GM23338 (cell line): Measurements from ENCODE around the gene PTPRN2. TPM values are rescaled to one million over a fixed set of nuclear protein-coding genes. Genes with fewer than 3 reads are reported as not detected.

Experiments used
- ATAC-seq: fragments of 200-7000 bp; cut with Tn5 transposase; 3 replicates; pipeline ENCODE4 v1.9.1; 2020
- DNase-seq: peaks from one replicate; pipeline ENCODE4 v3.0.0-alpha.2; 2015; ENCODE audit warnings: low spot score
- H2AFZ ChIP-seq: fragments of 200-600 bp; sonication (generic); 2 replicates; pipeline ENCODE4 v1.8.0; 2016; ENCODE audit warnings: antibody characterized with exemption, mild to moderate bottlenecking, moderate library complexity
- H3F3A ChIP-seq: fragments of 200-600 bp; sonication (generic); replicated peaks from 2 replicates; pipeline ENCODE4 v1.8.0; 2017; ENCODE audit warnings: antibody characterized with exemption, mixed run types, low read depth
- H3K27ac ChIP-seq: fragments of 200-600 bp; sonication (generic); 2 replicates; pipeline ENCODE4 v1.6.1; 2016; ENCODE audit warnings: low read depth
- H3K27me3 ChIP-seq: fragments of 200-600 bp; sonication (generic); 2 replicates; pipeline ENCODE4 v1.8.0; 2016; ENCODE audit warnings: mild to moderate bottlenecking, mixed run types, moderate library complexity; ENCODE audit not compliant: insufficient read depth
- H3K36me3 ChIP-seq: fragments of 200-600 bp; sonication (generic); 2 replicates; pipeline ENCODE4 v1.8.0; 2016; ENCODE audit warnings: mild to moderate bottlenecking; ENCODE audit not compliant: insufficient read depth
- H3K4me1 ChIP-seq: fragments of 200-600 bp; sonication (generic); 2 replicates; pipeline ENCODE4 v1.8.0; 2016; ENCODE audit warnings: mild to moderate bottlenecking, moderate library complexity; ENCODE audit not compliant: insufficient read depth
- H3K4me2 ChIP-seq: fragments of 200-600 bp; sonication (generic); 2 replicates; pipeline ENCODE4 v1.7.1; 2017; ENCODE audit warnings: mixed run types
- H3K4me3 ChIP-seq: fragments of 200-600 bp; sonication (generic); 2 replicates; pipeline ENCODE4 v1.6.1; 2016; ENCODE audit warnings: mixed run types
- H3K79me2 ChIP-seq: fragments of 200-600 bp; sonication (generic); replicated peaks from 2 replicates; pipeline ENCODE4 v1.8.0; 2017; ENCODE audit warnings: mild to moderate bottlenecking; ENCODE audit not compliant: insufficient read depth
- H3K9me2 ChIP-seq: fragments of 200-600 bp; sonication (generic); 2 replicates; pipeline ENCODE4 v1.8.0; 2017; ENCODE audit not compliant: insufficient read depth
- H4K20me1 ChIP-seq: fragments of 200-600 bp; sonication (generic); replicated peaks from 2 replicates; pipeline ENCODE4 v1.8.0; 2017; ENCODE audit warnings: mild to moderate bottlenecking; ENCODE audit not compliant: insufficient read depth
- H3K27ac Mint-ChIP-seq: 2 replicates; pipeline ENCODE4 v1.8.0; 2020; ENCODE audit warnings: inconsistent platforms, mild to moderate bottlenecking, moderate library complexity, mixed read lengths
- H3K27me3 Mint-ChIP-seq: 3 replicates; pipeline ENCODE4 v1.8.0; 2022; ENCODE audit warnings: low read depth, mild to moderate bottlenecking, moderate library complexity, mixed read lengths, inconsistent platforms; ENCODE audit not compliant: insufficient read depth, poor library complexity
- H3K36me3 Mint-ChIP-seq: 3 replicates; pipeline ENCODE4 v1.8.0; 2021; ENCODE audit warnings: low read depth, mild to moderate bottlenecking, inconsistent platforms, moderate library complexity, mixed read lengths
- H3K4me1 Mint-ChIP-seq: 3 replicates; pipeline ENCODE4 v1.8.0; 2020; ENCODE audit warnings: mild to moderate bottlenecking, inconsistent platforms, mixed read lengths
- H3K4me3 Mint-ChIP-seq: 3 replicates; pipeline ENCODE4 v1.8.0; 2021; ENCODE audit warnings: moderate library complexity, mild to moderate bottlenecking, inconsistent platforms, mixed read lengths
- H3K9me3 Mint-ChIP-seq: 3 replicates; pipeline ENCODE4 v1.8.0; 2020; ENCODE audit warnings: moderate library complexity, mild to moderate bottlenecking, inconsistent platforms, mixed read lengths
- CREB1 ChIP-seq: fragments of 250-450 bp; sonication (Bioruptor Pico); IDR thresholded peaks from 2 replicates; pipeline ENCODE4 v1.5.0; 2020; ENCODE audit warnings: low read depth, mild to moderate bottlenecking, moderate library complexity
- EZH2phosphoT487 ChIP-seq: fragments of 200-600 bp; sonication (generic); IDR thresholded peaks from one replicate; pipeline ENCODE4 v1.8.1; 2018; ENCODE audit warnings: antibody characterized with exemption; ENCODE audit not compliant: unreplicated experiment
- ZNF331 ChIP-seq: fragments of 250-450 bp; sonication (Bioruptor Pico); IDR thresholded peaks from 2 replicates; pipeline ENCODE4 v1.5.0; 2020; ENCODE audit warnings: low read depth, mild to moderate bottlenecking, moderate library complexity
- polyA plus RNA-seq: library from polyadenylated mRNA; unstranded; fragments of >200 nt; fragmentation: Nextera tagmentation; extraction: Ambion mirVana; gene quantifications from 2 replicates; pipeline ENCODE4 v1.2.1, GENCODE V29; 2016
- total RNA-seq: library from RNA; depleted of rRNA; stranded (reverse); fragments of >200 nt; shearing (Covaris generic); gene quantifications from 2 replicates; pipeline ENCODE4 v1.2.3, GENCODE V29; 2014
- TF ChIP-seq, protein P1 (sequence below), 2 experiments: fragments of 200-600 bp in 1 of 2; sonication (generic) in 1 of 2; conservative IDR thresholded peaks; 2 replicates each; pipeline versions ENCODE4 v1.5.1 to v1.6.1; 2016 to 2017; ENCODE audit warnings: antibody characterized with exemption in 2 of 2, low read depth in 2 of 2, mild to moderate bottlenecking in 2 of 2, moderate library complexity in 1 of 2
- TF ChIP-seq, protein P2 (sequence below): fragments of 250-450 bp; sonication (Bioruptor Pico); IDR thresholded peaks from 2 replicates; pipeline ENCODE4 v1.5.0; 2020; ENCODE audit warnings: mild to moderate bottlenecking, moderate library complexity

PTPRN2 gene
- total and polyA plus RNA-seq, 2 experiments from 2014 or later = 0.87 to 4.0 TPM

GRCh38 chr7:158497627-158498026, 90.0 kb downstream of the PTPRN2 start:
- Histone ChIP-seq H3K4me3 (no peak overlapping the region), H3K27ac (no peak overlapping the region), H3K4me2 (no peak overlapping the region), H3K27me3 (no peaks in the 10 kb centered on the region), H3K4me1 (peaks cover 46% of the 10 kb centered on the region), H2AFZ (no peak overlapping the region), H3K9me2 (no peaks in the 10 kb centered on the region), H4K20me1 (no peaks in the 10 kb centered on the region), H3F3A (0 out of 2 replicates have a peak, but pooled peaks cover 14% of the 10 kb centered on the region), H3K79me2 (no peaks in the 10 kb centered on the region), H3K36me3 (no peaks in the 10 kb centered on the region)
- no peak for TF ChIP-seq CREB1 (CRISPR knock-in tag)
- TF ChIP-seq ZNF331 = no peak
- TF ChIP-seq EZH2phosphoT487 = no peak
- ATAC-seq (no peak), DNase-seq (no peak)
- peaks cover 34% of the 10 kb centered on the region for H3K4me1 Mint-ChIP-seq
- no peak overlapping the region for H3K27ac Mint-ChIP-seq
- H3K4me3 Mint-ChIP-seq = no peak overlapping the region
- peaks cover 21% of the 10 kb centered on the region for H3K27me3 Mint-ChIP-seq
- H3K9me3 Mint-ChIP-seq = peaks cover 67% of the 10 kb centered on the region
- H3K36me3 Mint-ChIP-seq = peaks cover 9% of the 10 kb centered on the region; the same call in 2 of the 3 replicates

- Histone ChIP-seq H3K79me2 (no peaks in the 10 kb centered on the region), H3F3A (0 out of 2 replicates have a peak, but pooled peaks cover 14% of the 10 kb centered on the region), H3K9me2 (no peaks in the 10 kb centered on the region), H3K27ac (peak overlapping the region; percentile 85), H3K4me1 (peaks cover 43% of the 10 kb centered on the region), H2AFZ (peak overlapping the region; percentile 38), H4K20me1 (no peaks in the 10 kb centered on the region), H3K27me3 (no peaks in the 10 kb centered on the region), H3K36me3 (no peaks in the 10 kb centered on the region), H3K4me2 (peak overlapping the region; percentile 86), H3K4me3 (peak overlapping the region; percentile 50)
- no peak for TF ChIP-seq EZH2phosphoT487
- TF ChIP-seq, protein P1, sequence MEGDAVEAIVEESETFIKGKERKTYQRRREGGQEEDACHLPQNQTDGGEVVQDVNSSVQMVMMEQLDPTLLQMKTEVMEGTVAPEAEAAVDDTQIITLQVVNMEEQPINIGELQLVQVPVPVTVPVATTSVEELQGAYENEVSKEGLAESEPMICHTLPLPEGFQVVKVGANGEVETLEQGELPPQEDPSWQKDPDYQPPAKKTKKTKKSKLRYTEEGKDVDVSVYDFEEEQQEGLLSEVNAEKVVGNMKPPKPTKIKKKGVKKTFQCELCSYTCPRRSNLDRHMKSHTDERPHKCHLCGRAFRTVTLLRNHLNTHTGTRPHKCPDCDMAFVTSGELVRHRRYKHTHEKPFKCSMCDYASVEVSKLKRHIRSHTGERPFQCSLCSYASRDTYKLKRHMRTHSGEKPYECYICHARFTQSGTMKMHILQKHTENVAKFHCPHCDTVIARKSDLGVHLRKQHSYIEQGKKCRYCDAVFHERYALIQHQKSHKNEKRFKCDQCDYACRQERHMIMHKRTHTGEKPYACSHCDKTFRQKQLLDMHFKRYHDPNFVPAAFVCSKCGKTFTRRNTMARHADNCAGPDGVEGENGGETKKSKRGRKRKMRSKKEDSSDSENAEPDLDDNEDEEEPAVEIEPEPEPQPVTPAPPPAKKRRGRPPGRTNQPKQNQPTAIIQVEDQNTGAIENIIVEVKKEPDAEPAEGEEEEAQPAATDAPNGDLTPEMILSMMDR (conservative IDR thresholded peaks at IDR 0.05; ENCODE audit: low read depth in 2 of 2) = peak in 1 of 2 experiments; percentile 71; a peak in 3 of 4 replicates
- Mint-ChIP-seq H3K36me3 (peaks cover 12% of the 10 kb centered on the region), H3K27ac (no peak overlapping the region), H3K27me3 (peaks cover 15% of the 10 kb centered on the region), H3K4me3 (peak overlapping the region; percentile 61), H3K9me3 (peaks cover 66% of the 10 kb centered on the region), H3K4me1 (peaks cover 43% of the 10 kb centered on the region)
- ATAC-seq (peak; percentile 72), DNase-seq (peak; percentile 67)
These were observed 91.8 kb downstream of the PTPRN2 start for GRCh38 chr7:158495786-158496185.

GRCh38 chr7:158495216-158495615, 92.4 kb downstream of the PTPRN2 start:
- H3K36me3 ChIP-seq = no peaks in the 10 kb centered on the region
- DNase-seq (peak; percentile 53), ATAC-seq (peak; percentile 50)
- no peaks in the 10 kb centered on the region for H4K20me1 ChIP-seq
- 0 out of 2 replicates have a peak, but pooled peaks cover 13% of the 10 kb centered on the region for H3F3A ChIP-seq
- peaks cover 12% of the 10 kb centered on the region for H3K36me3 Mint-ChIP-seq
- H3K4me3 ChIP-seq = peak overlapping the region; percentile 50
- no peaks in the 10 kb centered on the region for H3K79me2 ChIP-seq
- peak overlapping the region; percentile 85 for H3K27ac ChIP-seq
- peak overlapping the region; percentile 86 for H3K4me2 ChIP-seq
- H3K27me3 Mint-ChIP-seq = peaks cover 15% of the 10 kb centered on the region
- H3K4me1 ChIP-seq = peaks cover 37% of the 10 kb centered on the region
- no peaks in the 10 kb centered on the region for H3K27me3 ChIP-seq
- H2AFZ ChIP-seq = peak overlapping the region; percentile 38; the same call in 1 of the 2 replicates
- peak overlapping the region; percentile 61 for H3K4me3 Mint-ChIP-seq
- H3K27ac Mint-ChIP-seq = no peak overlapping the region
- peaks cover 38% of the 10 kb centered on the region for H3K4me1 Mint-ChIP-seq
- H3K9me2 ChIP-seq = no peaks in the 10 kb centered on the region
- H3K9me3 Mint-ChIP-seq = peaks cover 65% of the 10 kb centered on the region
- TF ChIP-seq, protein P2, sequence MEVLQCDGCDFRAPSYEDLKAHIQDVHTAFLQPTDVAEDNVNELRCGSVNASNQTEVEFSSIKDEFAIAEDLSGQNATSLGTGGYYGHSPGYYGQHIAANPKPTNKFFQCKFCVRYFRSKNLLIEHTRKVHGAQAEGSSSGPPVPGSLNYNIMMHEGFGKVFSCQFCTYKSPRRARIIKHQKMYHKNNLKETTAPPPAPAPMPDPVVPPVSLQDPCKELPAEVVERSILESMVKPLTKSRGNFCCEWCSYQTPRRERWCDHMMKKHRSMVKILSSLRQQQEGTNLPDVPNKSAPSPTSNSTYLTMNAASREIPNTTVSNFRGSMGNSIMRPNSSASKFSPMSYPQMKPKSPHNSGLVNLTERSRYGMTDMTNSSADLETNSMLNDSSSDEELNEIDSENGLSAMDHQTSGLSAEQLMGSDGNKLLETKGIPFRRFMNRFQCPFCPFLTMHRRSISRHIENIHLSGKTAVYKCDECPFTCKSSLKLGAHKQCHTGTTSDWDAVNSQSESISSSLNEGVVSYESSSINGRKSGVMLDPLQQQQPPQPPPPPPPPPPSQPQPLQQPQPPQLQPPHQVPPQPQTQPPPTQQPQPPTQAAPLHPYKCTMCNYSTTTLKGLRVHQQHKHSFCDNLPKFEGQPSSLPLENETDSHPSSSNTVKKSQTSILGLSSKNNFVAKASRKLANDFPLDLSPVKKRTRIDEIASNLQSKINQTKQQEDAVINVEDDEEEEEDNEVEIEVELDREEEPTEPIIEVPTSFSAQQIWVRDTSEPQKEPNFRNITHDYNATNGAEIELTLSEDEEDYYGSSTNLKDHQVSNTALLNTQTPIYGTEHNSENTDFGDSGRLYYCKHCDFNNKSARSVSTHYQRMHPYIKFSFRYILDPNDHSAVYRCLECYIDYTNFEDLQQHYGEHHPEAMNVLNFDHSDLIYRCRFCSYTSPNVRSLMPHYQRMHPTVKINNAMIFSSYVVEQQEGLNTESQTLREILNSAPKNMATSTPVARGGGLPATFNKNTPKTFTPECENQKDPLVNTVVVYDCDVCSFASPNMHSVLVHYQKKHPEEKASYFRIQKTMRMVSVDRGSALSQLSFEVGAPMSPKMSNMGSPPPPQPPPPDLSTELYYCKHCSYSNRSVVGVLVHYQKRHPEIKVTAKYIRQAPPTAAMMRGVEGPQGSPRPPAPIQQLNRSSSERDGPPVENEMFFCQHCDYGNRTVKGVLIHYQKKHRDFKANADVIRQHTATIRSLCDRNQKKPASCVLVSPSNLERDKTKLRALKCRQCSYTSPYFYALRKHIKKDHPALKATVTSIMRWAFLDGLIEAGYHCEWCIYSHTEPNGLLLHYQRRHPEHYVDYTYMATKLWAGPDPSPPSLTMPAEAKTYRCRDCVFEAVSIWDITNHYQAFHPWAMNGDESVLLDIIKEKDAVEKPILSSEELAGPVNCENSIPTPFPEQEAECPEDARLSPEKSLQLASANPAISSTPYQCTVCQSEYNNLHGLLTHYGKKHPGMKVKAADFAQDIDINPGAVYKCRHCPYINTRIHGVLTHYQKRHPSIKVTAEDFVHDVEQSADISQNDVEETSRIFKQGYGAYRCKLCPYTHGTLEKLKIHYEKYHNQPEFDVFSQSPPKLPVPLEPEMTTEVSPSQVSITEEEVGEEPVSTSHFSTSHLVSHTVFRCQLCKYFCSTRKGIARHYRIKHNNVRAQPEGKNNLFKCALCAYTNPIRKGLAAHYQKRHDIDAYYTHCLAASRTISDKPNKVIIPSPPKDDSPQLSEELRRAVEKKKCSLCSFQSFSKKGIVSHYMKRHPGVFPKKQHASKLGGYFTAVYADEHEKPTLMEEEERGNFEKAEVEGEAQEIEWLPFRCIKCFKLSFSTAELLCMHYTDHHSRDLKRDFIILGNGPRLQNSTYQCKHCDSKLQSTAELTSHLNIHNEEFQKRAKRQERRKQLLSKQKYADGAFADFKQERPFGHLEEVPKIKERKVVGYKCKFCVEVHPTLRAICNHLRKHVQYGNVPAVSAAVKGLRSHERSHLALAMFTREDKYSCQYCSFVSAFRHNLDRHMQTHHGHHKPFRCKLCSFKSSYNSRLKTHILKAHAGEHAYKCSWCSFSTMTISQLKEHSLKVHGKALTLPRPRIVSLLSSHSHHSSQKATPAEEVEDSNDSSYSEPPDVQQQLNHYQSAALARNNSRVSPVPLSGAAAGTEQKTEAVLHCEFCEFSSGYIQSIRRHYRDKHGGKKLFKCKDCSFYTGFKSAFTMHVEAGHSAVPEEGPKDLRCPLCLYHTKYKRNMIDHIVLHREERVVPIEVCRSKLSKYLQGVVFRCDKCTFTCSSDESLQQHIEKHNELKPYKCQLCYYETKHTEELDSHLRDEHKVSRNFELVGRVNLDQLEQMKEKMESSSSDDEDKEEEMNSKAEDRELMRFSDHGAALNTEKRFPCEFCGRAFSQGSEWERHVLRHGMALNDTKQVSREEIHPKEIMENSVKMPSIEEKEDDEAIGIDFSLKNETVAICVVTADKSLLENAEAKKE (CRISPR knock-in tag) = no peak
- TF ChIP-seq CREB1 (CRISPR knock-in tag) = no peak
- TF ChIP-seq, protein P1 (conservative IDR thresholded peaks at IDR 0.05; ENCODE audit: low read depth in 2 of 2) = peak; percentile 17 to 36; a peak in 3 of 4 replicates
